ENCODE measurements around the gene IL13. TPM values are rescaled to one million over a fixed set of nuclear protein-coding genes. Genes with fewer than 3 reads are reported as not detected.

Gene IL13
- total RNA-seq, 1 experiment from 2014 or later, result not detected

GRCh38 chr5:132667761-132668705 lies 10.1 kb downstream of the IL13 start:
- Mint-ChIP-seq H3K4me3 (no peak overlapping the region), H3K4me1 (peaks cover 12% of the 10 kb centered on the region; the same call in 1 of the 2 replicates), H3K27ac (no peak overlapping the region), H3K36me3 (peaks cover 2% of the 10 kb centered on the region; the same call in 1 of the 2 replicates), H3K9me3 (peaks cover 9% of the 10 kb centered on the region), H3K27me3 (ENCODE audit: low read depth) (no peaks in the 10 kb centered on the region; the same call in 1 of the 2 replicates)
- CTCF ChIA-PET, result no interaction called here
- ATAC-seq, result no peak
- no peak for TF ChIP-seq NFYB (CRISPR knock-in tag; conservative IDR thresholded peaks at IDR 0.05; ENCODE audit: low read depth)
- no peak for TF ChIP-seq ZNF281 (CRISPR knock-in tag; IDR thresholded peaks at IDR 0.05)
- TF ChIP-seq PRDM15 (CRISPR knock-in tag; IDR thresholded peaks at IDR 0.05), result no peak
- TF ChIP-seq USF1 (CRISPR knock-in tag; IDR thresholded peaks at IDR 0.05), result no peak
- TF ChIP-seq CREM (CRISPR knock-in tag; IDR thresholded peaks at IDR 0.05), result no peak
- TF ChIP-seq ZSCAN18 (CRISPR knock-in tag; IDR thresholded peaks at IDR 0.05), result no peak
- no peak for TF ChIP-seq STAT6 (CRISPR knock-in tag; conservative IDR thresholded peaks at IDR 0.05; ENCODE audit: low read depth)
- TF ChIP-seq ZNF121 (CRISPR knock-in tag; IDR thresholded peaks at IDR 0.05), result no peak
- TF ChIP-seq ATF3 (CRISPR knock-in tag; conservative IDR thresholded peaks at IDR 0.05), result no peak
- TF ChIP-seq TCF7 (CRISPR knock-in tag; IDR thresholded peaks at IDR 0.05; ENCODE audit: low read depth), result no peak
- TF ChIP-seq ZNF263 (CRISPR knock-in tag; IDR thresholded peaks at IDR 0.05; ENCODE audit: low read depth), result no peak
- no peak for TF ChIP-seq CREB1 (CRISPR knock-in tag; IDR thresholded peaks at IDR 0.05)
- POLR2A ChIA-PET, result no interaction called here
- no peak for DNase-seq (ENCODE audit: low spot score)

All from WTC11 (cell line).